Neuronal stem cell (in vitro differentiated cells): ENCODE measurements around the gene SGSM1.
A peak's percentile ranks its signal among the peaks of the same experiment; 100 is the strongest.

Experiments
- DNase-seq: peaks from one replicate; pipeline ENCODE4 v3.0.0-alpha.2; 2013; ENCODE audit warnings: low spot score
- H2AFZ ChIP-seq: one replicate; pipeline ENCODE4 v1.6.1; 2013; ENCODE audit warnings: mild to moderate bottlenecking, low read length, inconsistent platforms
- H2AK5ac ChIP-seq: 2 replicates; pipeline ENCODE4 v1.6.1; 2013; ENCODE audit warnings: low read depth, mild to moderate bottlenecking, inconsistent platforms, low read length, moderate library complexity, mixed read lengths
- H2BK120ac ChIP-seq: 2 replicates; pipeline ENCODE4 v1.6.1; 2013; ENCODE audit warnings: low read depth, mild to moderate bottlenecking, inconsistent platforms, low read length, moderate library complexity, mixed read lengths
- H2BK12ac ChIP-seq: one replicate; pipeline ENCODE4 v1.6.1; 2013; ENCODE audit warnings: low read length, inconsistent platforms
- H2BK15ac ChIP-seq: 2 replicates; pipeline ENCODE4 v1.6.1; 2013; ENCODE audit warnings: mild to moderate bottlenecking, low read length, inconsistent platforms, mixed read lengths
- H2BK5ac ChIP-seq: one replicate; pipeline ENCODE4 v1.6.1; 2013; ENCODE audit warnings: inconsistent platforms, mild to moderate bottlenecking, low read length, moderate library complexity
- H3K14ac ChIP-seq: one replicate; pipeline ENCODE4 v1.6.1; 2013; ENCODE audit warnings: low read length, inconsistent platforms
- H3K18ac ChIP-seq: 2 replicates; pipeline ENCODE4 v1.6.1; 2013; ENCODE audit warnings: low read length, inconsistent platforms
- H3K23ac ChIP-seq: 2 replicates; pipeline ENCODE4 v1.6.1; 2013; ENCODE audit warnings: low read depth, mild to moderate bottlenecking, mixed read lengths, low read length, inconsistent platforms; ENCODE audit not compliant: poor library complexity
- H3K27ac ChIP-seq: replicated peaks from 3 replicates; pipeline ENCODE4 v1.5.1; 2013; ENCODE audit warnings: low read length, inconsistent platforms
- H3K27me3 ChIP-seq, 3 experiments: 2 replicates each; pipeline ENCODE4 v1.6.1; 2013; ENCODE audit warnings: low read length in 3 of 3, mild to moderate bottlenecking in 2 of 3, inconsistent platforms in 1 of 3, low read depth in 1 of 3, mixed read lengths in 1 of 3, moderate library complexity in 1 of 3; ENCODE audit not compliant: control insufficient read depth in 3 of 3, insufficient read depth in 3 of 3
- H3K36me3 ChIP-seq, 2 donors: replicated peaks in 1 of 2; 2 replicates each; pipeline ENCODE4 v1.6.1; 2013; ENCODE audit warnings: low read length in 2 of 2; ENCODE audit not compliant: control insufficient read depth in 2 of 2, insufficient read depth in 2 of 2
- H3K4ac ChIP-seq: 2 replicates; pipeline ENCODE4 v1.6.1; 2013; ENCODE audit warnings: inconsistent platforms, mild to moderate bottlenecking, low read length, moderate library complexity
- H3K4me1 ChIP-seq, 2 donors: 1 replicate in 1 of 2; 2 replicates in 1 of 2; pipeline ENCODE4 v1.6.1; 2013; ENCODE audit warnings: low read length in 2 of 2, low read depth in 1 of 2; ENCODE audit not compliant: control insufficient read depth in 2 of 2, insufficient read depth in 1 of 2
- H3K4me2 ChIP-seq: one replicate; pipeline ENCODE4 v1.6.1; 2013; ENCODE audit warnings: mild to moderate bottlenecking, low read length, inconsistent platforms; ENCODE audit not compliant: insufficient read depth, poor library complexity, severe bottlenecking
- H3K4me3 ChIP-seq, 2 donors: 2 replicates each; pipeline ENCODE4 v1.5.1; 2013; ENCODE audit warnings: low read length in 2 of 2, mild to moderate bottlenecking in 2 of 2, inconsistent platforms in 1 of 2, moderate library complexity in 1 of 2
- H3K79me1 ChIP-seq: one replicate; pipeline ENCODE4 v1.6.1; 2013; ENCODE audit warnings: low read depth, mild to moderate bottlenecking, inconsistent platforms, low read length, moderate library complexity
- H3K9ac ChIP-seq: one replicate; pipeline ENCODE4 v1.6.1; 2013; ENCODE audit warnings: mild to moderate bottlenecking, low read depth, low read length, inconsistent platforms; ENCODE audit not compliant: poor library complexity
- H3K9me3 ChIP-seq, 2 donors: replicated peaks in 1 of 2; 2 replicates each; pipeline versions ENCODE3 to v1.6.1; 2013; ENCODE audit warnings: low read length in 2 of 2, mild to moderate bottlenecking in 2 of 2, inconsistent platforms in 1 of 2, low read depth in 1 of 2, mixed read lengths in 1 of 2, moderate library complexity in 1 of 2; ENCODE audit not compliant: control insufficient read depth in 2 of 2, insufficient read depth in 1 of 2
- H4K8ac ChIP-seq: one replicate; pipeline ENCODE4 v1.6.1; 2013; ENCODE audit warnings: low read depth, mild to moderate bottlenecking, inconsistent platforms, low read length, moderate library complexity
- H4K91ac ChIP-seq: one replicate; pipeline ENCODE4 v1.6.1; 2013; ENCODE audit warnings: low read length, low read depth, mild to moderate bottlenecking, inconsistent platforms; ENCODE audit not compliant: poor library complexity
- WGBS, 2 donors: extraction: QIAGEN DNeasy Blood & Tissue Kit; methylation state at CpG; one replicate each; pipeline ENCODE4 v1.1.7; 2013; ENCODE audit warnings: missing lambda C conversion rate in 2 of 2, mixed read lengths in 1 of 2; ENCODE audit not compliant: insufficient read length in 2 of 2, insufficient replicate concordance in 1 of 2; ENCODE audit errors: extremely low coverage in 2 of 2; 5-methylcytosine and 5-hydroxymethylcytosine counted together

Gene SGSM1

GRCh38 chr22:24938741-24939341 lies 132.8 kb downstream of the SGSM1 start:
- no peak overlapping the region for H4K91ac ChIP-seq
- H3K27ac ChIP-seq = no peak overlapping the region
- H2BK12ac ChIP-seq = no peak overlapping the region
- no peak overlapping the region for H2BK5ac ChIP-seq
- no peak overlapping the region for H3K14ac ChIP-seq
- no peak overlapping the region for H3K23ac ChIP-seq
- no peak overlapping the region for H2BK120ac ChIP-seq
- DNase-seq = no peak
- H3K9me3 ChIP-seq = no peaks in the 10 kb centered on the region
- no CpG with 5 or more reads among the region's 11 CpGs for WGBS, 2 donors
- H3K4me3 ChIP-seq = no peak overlapping the region
- H3K4me1 ChIP-seq = peaks cover 2 to 5% of the 10 kb centered on the region in 2 donors
- H2AFZ ChIP-seq = no peak overlapping the region
- H4K8ac ChIP-seq = no peak overlapping the region
- H2BK15ac ChIP-seq = no peak overlapping the region
- H2AK5ac ChIP-seq = no peak overlapping the region
- H3K4me2 ChIP-seq = no peak overlapping the region
- no peak overlapping the region for H3K4ac ChIP-seq
- H3K36me3 ChIP-seq = no peaks in the 10 kb centered on the region
- peak overlapping the region; percentile 22 for H3K18ac ChIP-seq
- no peaks in the 10 kb centered on the region for H3K79me1 ChIP-seq
- H3K9ac ChIP-seq = no peak overlapping the region
- peaks cover 0 to 3% (median 0%) of the 10 kb centered on the region in 3 experiments for H3K27me3 ChIP-seq

GRCh38 chr22:24942301-24942700 lies 136.3 kb downstream of the SGSM1 start:
- WGBS, 2 donors = no CpG with 5 or more reads among the region's 3 CpGs
- Histone ChIP-seq H3K4ac (no peak overlapping the region), H4K8ac (no peak overlapping the region), H4K91ac (no peak overlapping the region), H3K4me1 (peaks cover 3 to 7% of the 10 kb centered on the region in 2 donors), H3K4me2 (no peak overlapping the region), H2BK12ac (no peak overlapping the region), H3K4me3 (no peak overlapping the region), H2BK5ac (no peak overlapping the region), H3K27me3 (peaks cover 0 to 3% (median 0%) of the 10 kb centered on the region in 3 experiments), H2BK15ac (no peak overlapping the region), H3K14ac (no peak overlapping the region), H3K79me1 (no peaks in the 10 kb centered on the region), H3K18ac (no peak overlapping the region), H2AK5ac (no peak overlapping the region), H2AFZ (no peak overlapping the region), H3K9me3 (no peaks in the 10 kb centered on the region), H3K27ac (no peak overlapping the region), H2BK120ac (no peak overlapping the region), H3K36me3 (no peaks in the 10 kb centered on the region), H3K23ac (no peak overlapping the region), H3K9ac (no peak overlapping the region)
- DNase-seq = no peak

DNA sequence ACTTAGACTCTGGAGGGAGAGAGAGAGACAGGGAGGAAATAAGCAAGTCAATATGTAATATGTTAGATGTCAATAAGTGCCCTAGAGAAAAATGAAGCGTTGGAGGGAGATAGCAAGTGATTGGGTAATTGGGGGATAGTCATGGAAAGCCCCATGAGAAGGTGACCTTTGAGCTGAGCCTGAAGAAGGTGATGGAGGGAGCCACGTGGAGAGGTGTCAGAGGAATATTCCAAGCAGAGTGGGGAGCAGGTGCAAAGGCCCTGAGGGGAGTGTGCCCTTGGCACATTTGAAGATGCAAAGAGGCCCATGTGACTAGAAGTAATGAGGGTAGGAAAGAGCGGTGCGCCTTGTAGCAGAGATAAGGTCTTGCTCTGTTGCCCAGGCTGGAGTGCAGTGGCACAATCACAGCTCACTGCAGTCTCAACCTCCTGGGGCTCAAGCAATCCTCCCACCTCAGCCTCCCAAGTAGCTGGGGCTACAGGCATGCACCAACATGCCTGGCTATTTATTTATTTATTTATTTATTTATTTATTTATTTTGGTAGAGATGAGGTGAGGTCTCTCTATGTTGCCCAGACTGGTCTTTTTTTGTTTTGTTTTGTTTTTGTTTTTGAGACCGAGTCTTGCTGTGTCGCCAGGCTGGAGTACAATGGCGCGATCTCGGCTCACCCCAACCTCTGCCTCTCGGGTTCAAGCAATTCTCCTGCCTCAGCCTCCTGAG lies 138.4 kb downstream of the SGSM1 start:
- no peaks in the 10 kb centered on the region for H3K9me3 ChIP-seq
- no peak overlapping the region for H4K91ac ChIP-seq
- no peak overlapping the region for H3K4me3 ChIP-seq
- no peak overlapping the region for H3K18ac ChIP-seq
- H3K4me2 ChIP-seq = no peak overlapping the region
- H3K23ac ChIP-seq = no peak overlapping the region
- H3K4ac ChIP-seq = no peak overlapping the region
- H3K27ac ChIP-seq = no peak overlapping the region
- H2AFZ ChIP-seq = no peak overlapping the region
- H2BK15ac ChIP-seq = no peak overlapping the region
- no peak overlapping the region for H3K14ac ChIP-seq
- no peak overlapping the region for H2BK12ac ChIP-seq
- no peaks in the 10 kb centered on the region for H3K36me3 ChIP-seq
- no CpG with 5 or more reads among the region's 10 CpGs for WGBS, 2 donors
- H3K4me1 ChIP-seq = peaks cover 3 to 5% of the 10 kb centered on the region in 2 donors
- no peak overlapping the region for H2AK5ac ChIP-seq
- H2BK5ac ChIP-seq = no peak overlapping the region
- no peaks in the 10 kb centered on the region for H3K79me1 ChIP-seq
- H2BK120ac ChIP-seq = no peak overlapping the region
- H4K8ac ChIP-seq = no peak overlapping the region
- no peak for DNase-seq
- H3K27me3 ChIP-seq = no peaks in the 10 kb centered on the region
- no peak overlapping the region for H3K9ac ChIP-seq

DNA sequence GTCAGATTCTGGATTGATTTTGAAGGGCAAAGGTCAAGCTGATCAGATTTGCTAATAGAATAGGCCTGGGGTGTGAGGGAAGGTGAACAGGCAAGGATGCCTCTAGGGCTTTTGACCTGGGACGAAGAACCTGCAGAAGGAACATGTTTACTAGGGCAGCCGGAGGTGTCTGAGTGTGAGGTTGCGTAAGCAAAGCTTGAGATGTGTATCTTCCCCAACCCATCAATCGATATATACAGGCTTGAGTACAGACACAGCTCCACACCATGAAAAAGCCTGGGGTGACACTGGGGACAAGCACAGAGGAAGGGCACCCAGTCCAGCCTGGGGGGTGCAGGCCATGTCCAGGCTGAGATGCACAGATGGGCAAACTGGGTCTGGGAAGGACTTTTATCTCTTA lies 139.4 kb downstream of the SGSM1 start:
- no peak overlapping the region for H3K9ac ChIP-seq
- H4K8ac ChIP-seq = no peak overlapping the region
- H3K36me3 ChIP-seq = no peaks in the 10 kb centered on the region
- no peak overlapping the region for H3K4me3 ChIP-seq
- H2BK120ac ChIP-seq = no peak overlapping the region
- no CpG with 5 or more reads among the region's 4 CpGs for WGBS, 2 donors
- no peak overlapping the region for H3K4me2 ChIP-seq
- H2AK5ac ChIP-seq = no peak overlapping the region
- no peaks in the 10 kb centered on the region for H3K9me3 ChIP-seq
- no peaks in the 10 kb centered on the region for H3K79me1 ChIP-seq
- H2BK15ac ChIP-seq = no peak overlapping the region
- H2BK5ac ChIP-seq = no peak overlapping the region
- H4K91ac ChIP-seq = no peak overlapping the region
- H2AFZ ChIP-seq = no peak overlapping the region
- H3K27ac ChIP-seq = no peak overlapping the region
- H2BK12ac ChIP-seq = no peak overlapping the region
- H3K27me3 ChIP-seq = no peaks in the 10 kb centered on the region
- H3K4me1 ChIP-seq = peaks cover 3 to 9% of the 10 kb centered on the region in 2 donors
- DNase-seq = no peak
- H3K14ac ChIP-seq = no peak overlapping the region
- H3K23ac ChIP-seq = no peak overlapping the region
- H3K4ac ChIP-seq = no peak overlapping the region
- no peak overlapping the region for H3K18ac ChIP-seq
